Measurements from ENCODE around the gene CEACAM5.

The CEACAM5 gene

DNA sequence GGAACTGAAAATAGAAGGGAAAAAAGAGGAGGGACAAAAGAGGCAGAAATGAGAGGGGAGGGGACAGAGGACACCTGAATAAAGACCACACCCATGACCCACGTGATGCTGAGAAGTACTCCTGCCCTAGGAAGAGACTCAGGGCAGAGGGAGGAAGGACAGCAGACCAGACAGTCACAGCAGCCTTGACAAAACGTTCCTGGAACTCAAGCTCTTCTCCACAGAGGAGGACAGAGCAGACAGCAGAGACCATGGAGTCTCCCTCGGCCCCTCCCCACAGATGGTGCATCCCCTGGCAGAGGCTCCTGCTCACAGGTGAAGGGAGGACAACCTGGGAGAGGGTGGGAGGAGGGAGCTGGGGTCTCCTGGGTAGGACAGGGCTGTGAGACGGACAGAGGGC lies at the start of gene CEACAM5:
Gene CEACAM5, plus strand, starts transcription at position 146 of the 400 bp plus-strand sequence. Its CDS starts 106 bp downstream, at position 252.
- TF ChIP-seq, protein P1, sequence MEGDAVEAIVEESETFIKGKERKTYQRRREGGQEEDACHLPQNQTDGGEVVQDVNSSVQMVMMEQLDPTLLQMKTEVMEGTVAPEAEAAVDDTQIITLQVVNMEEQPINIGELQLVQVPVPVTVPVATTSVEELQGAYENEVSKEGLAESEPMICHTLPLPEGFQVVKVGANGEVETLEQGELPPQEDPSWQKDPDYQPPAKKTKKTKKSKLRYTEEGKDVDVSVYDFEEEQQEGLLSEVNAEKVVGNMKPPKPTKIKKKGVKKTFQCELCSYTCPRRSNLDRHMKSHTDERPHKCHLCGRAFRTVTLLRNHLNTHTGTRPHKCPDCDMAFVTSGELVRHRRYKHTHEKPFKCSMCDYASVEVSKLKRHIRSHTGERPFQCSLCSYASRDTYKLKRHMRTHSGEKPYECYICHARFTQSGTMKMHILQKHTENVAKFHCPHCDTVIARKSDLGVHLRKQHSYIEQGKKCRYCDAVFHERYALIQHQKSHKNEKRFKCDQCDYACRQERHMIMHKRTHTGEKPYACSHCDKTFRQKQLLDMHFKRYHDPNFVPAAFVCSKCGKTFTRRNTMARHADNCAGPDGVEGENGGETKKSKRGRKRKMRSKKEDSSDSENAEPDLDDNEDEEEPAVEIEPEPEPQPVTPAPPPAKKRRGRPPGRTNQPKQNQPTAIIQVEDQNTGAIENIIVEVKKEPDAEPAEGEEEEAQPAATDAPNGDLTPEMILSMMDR (IDR thresholded peaks at IDR 0.05; ENCODE audit: borderline replicate concordance, control extremely low read depth, extremely low read depth, insufficient read depth, missing control alignments), result no peak
- in situ Hi-C loops (cut with MboI; ENCODE audit: low sequenced_read_pairs, unreplicated experiment), result no loop called here
- DNase-seq (ENCODE audit: low spot score), result no peak

DNA sequence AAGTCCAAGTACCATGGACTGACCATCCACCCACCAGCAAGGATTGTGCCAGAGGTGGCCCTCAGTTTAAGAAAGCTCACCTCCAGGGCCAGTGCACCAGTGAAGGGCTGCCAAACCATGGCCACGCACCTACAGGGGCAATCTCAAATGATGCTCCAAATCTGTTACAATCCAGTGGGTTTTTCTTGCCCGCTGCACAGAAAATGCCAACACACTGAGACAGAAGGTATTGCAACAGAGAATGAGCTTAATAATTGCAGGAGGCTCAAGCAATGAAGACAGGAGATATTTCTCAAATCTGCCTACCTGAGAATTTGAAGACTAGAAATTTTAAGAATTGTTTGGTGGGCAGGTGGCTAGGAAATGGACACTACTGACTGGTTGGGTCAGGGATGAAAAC lies 42.4 kb upstream of the CEACAM5 start:
- in situ Hi-C loops (cut with MboI; ENCODE audit: low sequenced_read_pairs, unreplicated experiment), result no loop called here
- DNase-seq (ENCODE audit: low spot score), result no peak
- TF ChIP-seq, protein P1 (IDR thresholded peaks at IDR 0.05; ENCODE audit: borderline replicate concordance, control extremely low read depth, extremely low read depth, insufficient read depth, missing control alignments), result no peak

DNA sequence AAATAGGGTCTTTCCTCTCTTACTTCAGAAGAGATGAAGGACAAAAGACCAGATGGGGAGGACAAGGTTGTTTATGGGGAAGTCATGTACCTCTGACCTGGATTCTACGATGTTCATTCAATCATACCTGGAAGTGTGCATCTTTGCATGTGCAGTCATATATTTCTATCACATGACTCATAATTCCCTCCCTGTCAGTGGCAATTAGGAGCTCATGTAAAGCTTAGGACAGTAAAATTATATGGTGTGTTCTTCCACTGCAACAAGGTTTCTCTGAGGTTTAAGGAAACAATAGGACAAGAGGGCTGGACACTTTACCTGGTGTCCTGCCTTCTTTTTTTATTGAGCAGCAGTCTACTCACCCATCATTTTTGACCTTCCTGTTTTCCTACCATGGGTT lies 40.1 kb upstream of the CEACAM5 start:
- in situ Hi-C loops (cut with MboI; ENCODE audit: low sequenced_read_pairs, unreplicated experiment), result no loop called here
- DNase-seq (ENCODE audit: low spot score), result no peak
- TF ChIP-seq, protein P1 (IDR thresholded peaks at IDR 0.05; ENCODE audit: borderline replicate concordance, control extremely low read depth, extremely low read depth, insufficient read depth, missing control alignments), result no peak

DNA sequence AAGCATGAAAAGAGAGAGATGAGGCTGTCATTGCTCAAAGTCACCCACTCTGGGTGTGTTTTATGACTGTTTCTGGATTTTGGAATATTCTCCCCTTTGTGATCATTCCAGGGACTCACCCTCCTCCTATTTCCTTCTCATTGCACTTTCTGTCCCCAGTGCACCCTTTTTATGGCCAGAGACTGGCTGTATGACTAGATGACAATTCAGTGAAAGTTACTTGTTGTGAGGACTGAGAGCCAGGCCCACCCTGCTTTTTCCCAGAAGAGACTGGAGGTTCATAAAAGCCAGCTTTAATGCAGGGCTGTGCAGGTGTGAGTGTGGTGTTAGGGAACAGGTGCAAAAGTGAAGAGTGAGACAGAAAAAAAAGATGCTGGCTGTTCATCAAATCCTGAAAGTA lies 37.7 kb upstream of the CEACAM5 start:
- TF ChIP-seq, protein P1 (IDR thresholded peaks at IDR 0.05; ENCODE audit: borderline replicate concordance, control extremely low read depth, extremely low read depth, insufficient read depth, missing control alignments), result no peak
- in situ Hi-C loops (cut with MboI; ENCODE audit: low sequenced_read_pairs, unreplicated experiment), result no loop called here
- DNase-seq (ENCODE audit: low spot score), result no peak

DNA sequence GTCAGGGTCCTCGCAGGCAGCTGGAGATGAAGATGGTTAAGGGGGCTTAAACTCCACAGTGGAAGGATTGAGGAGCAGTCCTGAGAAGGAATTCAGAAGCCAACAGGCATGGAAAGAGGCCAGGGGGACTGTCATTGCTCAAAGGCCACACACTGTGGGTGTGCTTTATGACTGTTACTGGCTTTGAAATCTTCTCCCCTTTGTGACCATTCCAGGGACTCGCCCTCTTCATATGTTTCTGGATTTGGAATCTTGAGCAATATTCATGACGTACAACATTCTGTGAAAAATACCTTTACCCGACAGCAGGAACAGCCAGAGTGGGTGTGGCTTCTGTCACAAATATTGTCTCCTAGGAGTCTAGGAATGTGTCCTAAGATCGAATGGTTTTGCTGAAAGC lies 36.9 kb upstream of the CEACAM5 start:
- no peak for DNase-seq (ENCODE audit: low spot score)
- TF ChIP-seq, protein P1 (IDR thresholded peaks at IDR 0.05; ENCODE audit: borderline replicate concordance, control extremely low read depth, extremely low read depth, insufficient read depth, missing control alignments), result no peak
- in situ Hi-C loops (cut with MboI; ENCODE audit: low sequenced_read_pairs, unreplicated experiment), result no loop called here

DNA sequence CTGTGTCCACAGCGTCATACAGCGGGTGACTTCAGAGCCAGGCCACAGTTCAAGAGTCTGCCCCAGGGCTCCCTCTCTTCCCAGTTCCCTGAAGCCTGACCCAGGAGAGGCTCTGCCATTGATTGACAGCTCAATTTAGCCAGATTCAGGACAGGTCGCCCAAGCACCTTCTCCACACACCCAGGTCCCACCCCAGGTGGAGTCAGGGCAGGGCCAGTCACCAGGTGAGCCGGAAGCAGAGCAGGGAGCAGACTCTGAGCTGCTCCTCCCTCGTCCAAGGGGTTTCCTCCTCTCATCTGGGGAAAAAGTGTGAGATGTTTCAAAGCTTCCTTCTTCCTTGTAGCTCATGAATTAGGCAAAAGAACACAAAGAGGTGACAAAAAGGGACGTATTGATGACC lies 26.0 kb upstream of the CEACAM5 start:
- TF ChIP-seq, protein P1 (IDR thresholded peaks at IDR 0.05; ENCODE audit: borderline replicate concordance, control extremely low read depth, extremely low read depth, insufficient read depth, missing control alignments), result no peak
- in situ Hi-C loops (cut with MboI; ENCODE audit: low sequenced_read_pairs, unreplicated experiment), result no loop called here
- no peak for DNase-seq (ENCODE audit: low spot score)

DNA sequence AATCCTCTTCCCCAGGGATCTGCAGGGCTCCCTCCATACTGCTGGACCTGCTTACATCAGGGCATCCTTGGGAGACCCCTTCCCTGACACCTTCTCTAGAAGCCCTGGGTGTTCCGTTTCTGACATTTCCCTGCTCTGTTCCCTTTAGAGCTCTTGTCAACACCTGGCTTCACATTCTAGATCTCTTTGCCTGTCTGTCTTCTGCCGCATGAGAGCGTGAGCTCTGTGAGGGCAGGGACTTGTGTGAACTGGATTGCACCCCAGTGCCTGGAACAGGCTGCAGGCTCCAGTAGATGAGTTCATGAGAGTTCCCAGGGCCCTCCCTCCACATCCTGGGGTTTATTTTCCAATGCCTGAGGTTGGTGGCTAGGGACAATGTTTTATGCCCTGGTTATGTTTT lies 21.0 kb upstream of the CEACAM5 start:
- in situ Hi-C loops (cut with MboI; ENCODE audit: low sequenced_read_pairs, unreplicated experiment), result no loop called here
- TF ChIP-seq, protein P1 (IDR thresholded peaks at IDR 0.05; ENCODE audit: borderline replicate concordance, control extremely low read depth, extremely low read depth, insufficient read depth, missing control alignments), result no peak
- no peak for DNase-seq (ENCODE audit: low spot score)
